Spleen (tissue), 7 donors: ENCODE measurements around the gene FBXW4.

Experiments used
- POLR2A ChIP-seq, 3 donors: fragments of 450-650 bp; IDR thresholded peaks; one replicate each; pipeline ENCODE4 v1.5.1; 2017; ENCODE audit warnings: antibody characterized with exemption in 3 of 3, mild to moderate bottlenecking in 1 of 3
- POLR2AphosphoS5 ChIP-seq, 3 donors: sonication (generic); formaldehyde crosslinking; IDR thresholded peaks; one replicate each; pipeline ENCODE4 v1.5.1; 2017; ENCODE audit warnings: antibody characterized with exemption in 3 of 3
- TF ChIP-seq, protein P1 (sequence below), 11 experiments: fragments of 200-600 bp in 7 of 11; fragments of 450-650 bp in 4 of 11; sonication (generic) in 4 of 11; IDR thresholded peaks in 8 of 11; conservative IDR thresholded peaks in 3 of 11; 1 replicate in 7 of 11; 2 replicates in 4 of 11; pipeline versions ENCODE4 v1.4.0 to v1.8.0; 2016 to 2021; ENCODE audit warnings: antibody characterized with exemption in 11 of 11, inconsistent platforms in 4 of 11, mild to moderate bottlenecking in 1 of 11
- donor health status: DM: no; HTN: no; CAD: no; lungs with moderate emphysema.
- donor health status: DM: no; HTN: no; CAD: no.
- donor health status: DM: no; HTN: no; CAD: no.

DNA sequence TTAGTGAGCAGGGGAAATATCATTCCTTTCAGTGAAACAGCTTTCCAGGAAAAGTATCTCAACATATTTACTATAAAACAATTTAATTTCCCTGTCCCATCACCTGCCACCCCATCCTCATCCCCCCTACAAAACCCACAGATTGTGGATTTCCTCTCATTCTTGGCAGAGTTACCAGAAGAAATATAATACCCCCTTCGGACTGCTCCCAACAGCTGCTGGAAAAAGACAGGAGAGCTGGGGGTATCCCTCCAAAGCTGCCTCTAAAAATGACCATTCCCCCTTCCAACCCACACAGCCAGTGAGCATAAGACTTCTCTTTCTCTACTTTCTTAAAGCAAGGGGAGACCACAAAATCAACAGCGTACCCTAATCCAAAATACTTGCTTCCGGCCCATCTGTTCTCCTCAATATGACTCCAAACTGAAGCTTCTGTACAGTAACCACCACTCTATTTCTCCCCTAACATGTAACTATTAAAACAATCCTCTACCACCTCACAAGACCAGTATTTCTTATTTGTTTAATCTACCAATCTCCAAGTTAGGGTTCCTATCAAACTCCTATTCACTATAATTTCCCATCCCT is 7.8 kb downstream of the FBXW4 start:
- TF ChIP-seq POLR2AphosphoS5 (IDR thresholded peaks at IDR 0.05) (no peak), POLR2A (IDR thresholded peaks at IDR 0.05) (no peak)
- TF ChIP-seq, protein P1, sequence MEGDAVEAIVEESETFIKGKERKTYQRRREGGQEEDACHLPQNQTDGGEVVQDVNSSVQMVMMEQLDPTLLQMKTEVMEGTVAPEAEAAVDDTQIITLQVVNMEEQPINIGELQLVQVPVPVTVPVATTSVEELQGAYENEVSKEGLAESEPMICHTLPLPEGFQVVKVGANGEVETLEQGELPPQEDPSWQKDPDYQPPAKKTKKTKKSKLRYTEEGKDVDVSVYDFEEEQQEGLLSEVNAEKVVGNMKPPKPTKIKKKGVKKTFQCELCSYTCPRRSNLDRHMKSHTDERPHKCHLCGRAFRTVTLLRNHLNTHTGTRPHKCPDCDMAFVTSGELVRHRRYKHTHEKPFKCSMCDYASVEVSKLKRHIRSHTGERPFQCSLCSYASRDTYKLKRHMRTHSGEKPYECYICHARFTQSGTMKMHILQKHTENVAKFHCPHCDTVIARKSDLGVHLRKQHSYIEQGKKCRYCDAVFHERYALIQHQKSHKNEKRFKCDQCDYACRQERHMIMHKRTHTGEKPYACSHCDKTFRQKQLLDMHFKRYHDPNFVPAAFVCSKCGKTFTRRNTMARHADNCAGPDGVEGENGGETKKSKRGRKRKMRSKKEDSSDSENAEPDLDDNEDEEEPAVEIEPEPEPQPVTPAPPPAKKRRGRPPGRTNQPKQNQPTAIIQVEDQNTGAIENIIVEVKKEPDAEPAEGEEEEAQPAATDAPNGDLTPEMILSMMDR (IDR thresholded peaks at IDR 0.05 in 8 of 11, conservative IDR thresholded peaks at IDR 0.05 in 3 of 11), result no peak
